SH-SY5Y (cell line): Measurements from ENCODE around the gene SLC8A2.

Experiments used
- GATA2 ChIP-seq: IDR thresholded peaks from 2 replicates; pipeline ENCODE4 v1.6.1; 2011; ENCODE audit warnings: mild to moderate bottlenecking, low read depth, low read length
- GATA3 ChIP-seq: IDR thresholded peaks from 2 replicates; pipeline ENCODE4 v1.6.1; 2011; ENCODE audit warnings: low read depth, mild to moderate bottlenecking, low read length, moderate library complexity

The SLC8A2 gene

DNA sequence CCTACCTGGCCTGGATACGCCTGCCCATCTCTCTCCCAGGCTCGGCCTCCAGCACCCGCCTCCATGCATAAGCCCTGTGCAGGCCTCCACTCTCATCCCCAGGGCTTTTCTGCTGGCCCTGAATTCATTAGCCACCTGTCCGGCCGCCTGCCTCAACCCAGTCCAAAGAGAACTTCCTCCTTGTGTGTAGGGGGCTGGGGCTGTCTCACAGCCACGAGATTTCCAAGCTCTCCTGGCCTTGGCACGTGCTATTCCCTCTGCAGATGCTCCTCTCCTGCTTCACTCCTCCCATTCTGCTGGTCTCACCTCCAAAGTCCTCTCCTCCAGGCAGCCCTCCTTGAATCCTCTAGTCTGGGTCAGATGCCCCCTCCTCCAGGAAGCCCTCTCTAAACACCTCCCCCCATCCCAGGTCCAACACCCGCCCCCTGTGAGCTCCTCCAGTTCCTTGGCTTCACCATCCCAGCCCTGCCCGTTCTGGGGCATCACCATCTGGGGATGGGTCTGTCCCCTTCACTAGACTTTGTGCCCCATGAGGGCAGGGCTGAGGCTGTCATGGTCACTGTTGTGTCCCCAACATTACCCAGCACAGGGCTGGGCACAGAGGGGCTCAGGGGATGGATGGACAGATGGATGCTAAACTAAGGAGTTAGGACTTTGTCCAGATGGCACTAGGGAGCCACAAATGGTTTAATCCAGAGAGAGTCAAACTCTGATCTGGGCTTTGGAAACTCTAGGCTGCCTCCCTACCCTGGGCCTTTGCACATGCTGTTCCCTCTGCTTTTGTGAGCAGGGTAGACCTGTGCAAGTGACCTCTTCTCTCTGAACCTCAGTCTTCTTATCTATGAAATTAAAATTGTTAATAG is 67.1 kb downstream of the SLC8A2 start:
- TF ChIP-seq GATA2 (no peak), GATA3 (no peak)

DNA sequence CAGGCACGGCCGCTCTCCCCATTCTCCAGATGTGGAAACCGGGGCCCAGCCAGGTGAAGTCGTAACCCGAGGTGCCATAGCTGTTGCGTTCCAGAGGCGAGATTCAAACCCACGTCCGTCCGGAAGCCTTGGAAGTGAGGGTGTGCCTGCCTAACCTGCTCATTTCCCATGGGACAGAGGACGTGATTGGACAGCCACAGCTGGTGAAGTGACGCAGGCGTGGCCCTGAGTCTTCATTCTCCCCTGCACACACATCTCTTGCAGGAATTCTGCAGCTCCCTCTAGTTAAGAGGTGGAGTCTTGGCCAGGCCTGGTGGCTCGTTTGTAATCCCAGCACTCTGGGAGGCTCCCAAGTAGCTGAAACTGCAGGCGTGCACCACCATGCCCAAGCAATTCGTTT is 69.2 kb downstream of the SLC8A2 start:
- TF ChIP-seq GATA3 (no peak), GATA2 (no peak)

DNA sequence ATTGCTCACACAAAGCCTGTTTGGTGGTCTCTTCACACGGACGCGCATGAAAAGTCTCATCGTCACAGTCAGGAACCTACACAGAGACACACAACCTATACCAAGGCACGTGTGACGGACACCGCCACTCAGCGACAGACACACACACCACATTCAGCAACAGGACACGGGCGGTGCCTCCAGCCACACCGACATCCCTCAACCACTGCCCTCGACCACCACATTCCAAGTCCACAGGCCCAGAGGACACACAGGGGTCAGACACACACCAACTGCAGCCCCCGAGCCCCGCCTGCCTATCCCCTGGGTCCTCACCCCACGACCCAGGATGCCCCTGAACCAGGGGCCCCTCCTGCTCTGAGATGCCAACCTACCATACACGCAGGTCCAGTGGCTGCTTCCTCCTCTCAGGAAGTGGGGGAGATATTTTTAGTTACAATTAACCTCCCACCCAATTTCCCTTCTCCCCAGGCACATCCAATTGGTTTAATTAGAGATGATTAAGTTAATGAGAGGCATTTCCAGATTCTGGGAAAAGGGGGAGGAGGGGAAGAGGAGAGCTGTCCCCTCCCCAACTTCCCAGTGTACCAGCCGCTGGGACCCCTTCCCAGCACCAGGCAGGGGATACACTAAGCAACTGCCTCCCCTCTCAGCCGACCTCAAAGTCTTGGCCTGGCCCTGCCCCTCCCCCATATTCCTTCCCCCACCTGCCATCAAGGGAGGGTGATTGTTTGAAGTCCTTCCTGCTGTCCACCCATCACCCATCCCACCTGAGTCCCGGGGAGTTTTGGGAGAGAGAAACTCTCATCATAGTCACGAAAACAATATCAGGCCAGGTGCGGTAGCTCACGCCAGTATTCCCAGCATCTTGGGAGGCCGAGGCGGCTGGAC is 72.7 kb downstream of the SLC8A2 start:
- TF ChIP-seq GATA3: no peak
- TF ChIP-seq GATA2: no peak

DNA sequence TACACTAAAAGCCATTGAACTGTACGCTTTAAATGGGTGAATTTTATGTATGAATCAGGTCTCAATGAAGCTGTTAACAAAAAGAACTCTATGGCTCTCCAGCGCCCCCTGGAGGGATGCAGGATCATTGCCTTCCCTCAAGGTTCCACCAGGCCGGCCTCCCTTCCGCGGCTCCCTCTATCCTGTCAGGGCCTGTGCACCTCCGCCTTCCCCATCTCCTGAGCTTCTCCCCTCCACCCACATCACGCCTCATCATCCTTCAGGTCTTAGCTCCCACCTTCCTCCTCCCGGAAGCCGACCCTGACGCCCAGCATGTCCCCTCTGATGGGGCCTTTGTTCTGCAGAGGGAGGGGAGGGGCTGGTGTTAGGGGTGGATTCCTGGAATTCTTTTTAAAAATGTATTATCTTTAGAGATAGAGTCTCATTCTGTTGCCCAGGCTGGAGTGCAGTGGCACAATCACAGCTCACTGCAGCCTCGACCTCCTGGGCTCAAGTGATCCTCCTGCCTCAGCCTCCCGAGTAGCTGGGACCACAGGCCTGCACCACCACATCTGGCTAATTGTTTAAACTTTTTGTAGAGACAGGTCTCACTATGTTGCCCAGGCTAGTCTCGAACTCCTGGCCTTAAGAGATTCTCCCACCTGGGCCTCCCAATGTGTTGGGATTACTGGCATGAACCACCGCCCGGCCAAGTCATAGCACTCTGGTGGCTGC is 80.0 kb downstream of the SLC8A2 start:
- TF ChIP-seq GATA2: no peak
- TF ChIP-seq GATA3: no peak

DNA sequence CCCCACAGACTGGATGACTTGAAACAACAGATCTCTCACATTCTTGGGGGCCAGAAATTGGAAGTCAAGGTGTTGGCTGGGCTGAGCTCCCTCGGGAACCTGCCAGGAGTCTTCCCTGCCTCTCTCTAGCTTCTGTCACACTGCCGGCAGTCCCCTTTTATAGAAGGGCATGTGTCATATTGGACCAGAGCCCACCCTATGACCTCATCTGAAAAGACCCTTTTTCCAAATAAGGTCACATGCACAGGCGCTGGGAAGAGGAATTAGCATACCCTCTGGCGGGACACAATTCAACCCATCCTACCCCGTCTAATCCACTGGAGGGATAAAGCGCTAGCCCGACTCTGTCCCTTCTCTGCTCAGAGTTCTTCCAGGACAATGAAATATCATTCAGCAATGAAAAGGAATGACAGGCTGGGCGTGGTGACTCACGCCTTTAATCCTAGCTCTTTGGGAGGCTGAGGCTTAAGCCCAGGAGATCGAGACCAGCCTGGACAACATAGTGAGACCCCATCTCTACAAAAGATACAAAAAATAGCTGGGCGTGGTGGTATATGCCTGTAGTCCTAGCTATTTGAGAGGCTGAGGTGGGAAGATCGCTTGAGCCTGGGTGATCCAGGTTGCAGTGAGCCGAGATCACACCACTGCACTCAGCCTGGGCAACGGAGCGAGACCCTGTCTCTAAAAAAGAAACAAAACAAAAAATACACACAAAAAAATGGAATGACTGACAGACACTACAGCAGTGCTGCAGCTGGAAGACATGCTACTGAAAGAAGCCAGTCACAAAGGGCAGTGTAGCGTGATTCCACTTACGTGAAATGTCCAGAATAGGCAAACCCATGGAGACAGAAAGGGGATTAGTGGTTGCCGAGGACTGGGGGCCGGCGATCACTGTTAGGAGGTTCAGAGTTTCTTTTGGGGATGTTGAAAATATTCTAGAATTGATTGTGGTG is 80.9 kb downstream of the SLC8A2 start:
- TF ChIP-seq GATA2: no peak
- TF ChIP-seq GATA3: no peak

DNA sequence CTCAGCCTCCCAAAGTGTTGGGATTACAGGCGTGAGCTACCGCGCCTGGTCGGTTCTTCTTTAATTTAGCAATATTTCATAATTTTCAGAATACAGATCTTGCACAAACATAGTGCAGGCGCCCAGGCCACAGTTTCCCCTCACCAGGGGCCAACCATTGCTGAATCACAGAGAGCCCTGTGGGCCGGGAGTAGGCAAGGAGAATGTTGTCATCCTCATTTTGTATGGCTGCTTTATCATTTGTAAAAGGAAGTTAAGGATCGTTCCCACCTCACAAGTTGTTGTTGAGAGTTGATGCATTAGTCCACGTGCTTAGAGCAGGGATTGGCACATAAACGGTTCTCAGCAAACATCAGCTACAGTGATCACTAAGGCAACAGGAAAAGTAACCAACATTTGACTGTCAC is 82.5 kb downstream of the SLC8A2 start:
- TF ChIP-seq GATA3 (no peak), GATA2 (no peak)

DNA sequence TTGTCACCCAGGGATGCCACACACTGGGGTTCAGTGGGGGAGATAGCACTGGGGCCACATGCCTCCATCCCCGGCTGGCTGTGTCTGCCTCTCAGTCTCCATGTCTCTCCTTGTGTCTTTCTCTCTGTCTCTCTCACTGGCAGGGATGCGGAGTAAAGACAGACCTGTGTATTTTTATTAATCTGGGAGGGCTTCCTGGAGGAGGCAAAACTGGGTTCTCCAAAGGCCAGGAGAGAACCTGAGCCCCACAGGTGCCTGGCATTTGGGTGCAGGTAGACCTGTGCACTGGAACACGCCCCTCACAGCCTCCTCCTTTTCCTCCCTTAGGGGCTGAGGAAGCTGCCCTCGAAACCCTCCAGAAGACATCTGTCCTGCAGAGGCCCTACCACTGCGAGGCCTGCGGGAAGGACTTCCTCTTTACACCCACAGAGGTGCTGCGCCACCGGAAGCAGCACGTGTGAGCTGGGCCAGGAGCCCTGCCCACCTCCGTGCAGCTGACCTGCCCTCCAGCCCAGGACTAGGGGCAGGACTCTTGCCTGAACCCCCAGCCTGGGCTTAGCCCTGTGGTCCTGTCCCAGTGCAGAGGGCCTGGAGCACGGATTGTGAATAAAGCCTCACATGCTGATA is 89.9 kb downstream of the SLC8A2 start:
- TF ChIP-seq GATA3: no peak
- TF ChIP-seq GATA2: no peak

DNA sequence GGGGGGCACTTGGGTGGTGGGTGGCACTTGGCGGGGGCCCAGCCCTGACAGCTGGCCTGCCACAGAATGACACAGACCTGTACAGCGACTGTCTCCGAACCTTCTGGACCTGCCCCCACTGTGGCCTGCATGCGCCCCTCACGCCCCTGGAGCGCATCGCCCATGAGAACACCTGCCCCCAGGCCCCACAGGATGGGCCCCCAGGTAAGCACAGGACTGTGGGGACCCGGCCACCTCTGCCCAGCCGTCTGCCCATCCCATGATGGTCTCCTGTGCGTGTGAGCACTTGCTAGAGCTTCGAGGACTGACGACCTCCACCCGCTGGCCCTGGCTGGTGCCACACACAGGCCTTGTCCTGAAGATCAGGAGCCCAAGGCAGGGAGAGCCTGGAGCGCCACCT is 90.6 kb downstream of the SLC8A2 start:
- TF ChIP-seq GATA2: no peak
- no peak for TF ChIP-seq GATA3

DNA sequence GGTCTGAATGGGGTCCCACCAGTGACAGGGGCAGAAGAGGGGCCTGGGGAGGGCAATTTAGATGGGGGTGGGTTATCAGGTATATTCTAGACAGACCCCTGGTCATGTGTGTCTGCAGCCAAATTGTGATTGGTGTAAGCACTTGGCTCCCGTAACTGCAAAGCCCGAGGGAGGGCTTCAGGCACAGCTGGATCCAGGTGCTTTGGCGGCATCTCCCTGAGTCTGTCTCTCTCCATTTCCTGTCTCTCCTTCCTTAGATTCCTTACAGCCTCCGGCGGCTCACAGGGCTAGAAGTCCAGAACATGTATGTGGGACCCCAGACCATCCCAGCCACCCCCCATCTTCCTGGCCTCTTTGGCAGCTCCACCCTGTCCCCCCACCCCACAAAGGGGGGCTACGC is 91.1 kb downstream of the SLC8A2 start:
- TF ChIP-seq GATA3: no peak
- no peak for TF ChIP-seq GATA2

DNA sequence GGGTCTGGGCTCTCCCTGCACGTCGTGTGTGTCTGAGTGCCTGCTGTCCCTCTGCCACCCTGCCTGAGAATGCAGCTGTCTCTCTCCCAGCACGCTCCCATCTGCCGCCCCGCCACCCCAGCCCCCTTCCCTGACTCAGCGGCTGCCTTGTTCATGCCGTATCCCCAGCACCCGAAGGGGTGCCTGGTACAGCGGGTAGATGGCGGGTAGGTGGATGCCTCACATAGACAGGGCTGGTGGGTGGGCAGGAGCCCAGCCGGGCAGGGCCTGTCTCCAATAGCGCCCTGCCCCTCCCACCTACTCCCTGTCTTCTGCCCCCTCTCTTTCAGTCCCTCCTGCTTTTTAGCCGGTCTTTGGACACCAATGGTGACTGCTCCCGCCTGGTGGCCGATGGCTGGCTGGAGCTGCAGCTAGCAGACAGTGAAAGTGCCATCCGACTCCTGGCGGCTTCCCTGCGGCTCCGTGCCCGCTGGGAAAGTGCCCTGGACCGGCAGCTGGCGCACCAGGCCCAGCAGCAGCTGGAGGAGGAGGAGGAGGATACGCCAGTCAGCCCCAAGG is 92.2 kb downstream of the SLC8A2 start:
- TF ChIP-seq GATA2: no peak
- TF ChIP-seq GATA3: no peak

DNA sequence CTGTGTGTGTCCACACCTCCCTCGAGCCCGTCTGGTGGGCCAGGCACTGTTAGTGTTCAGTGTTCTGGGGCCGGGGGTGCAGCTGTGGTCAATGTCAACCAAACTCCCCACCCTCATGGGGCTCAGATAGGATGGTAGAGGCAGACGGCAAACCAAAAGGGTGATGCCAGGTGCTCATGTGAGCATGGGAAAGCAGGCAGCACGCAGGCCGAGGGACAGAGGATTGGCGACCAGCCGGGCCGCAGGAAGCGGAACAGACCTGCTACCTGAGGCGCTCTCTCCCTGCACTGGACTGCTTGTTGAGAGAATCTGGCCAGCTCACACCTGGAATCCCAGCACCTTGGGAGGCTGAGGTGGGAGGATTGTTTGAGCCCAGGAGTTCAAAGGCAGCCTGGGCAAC is 93.4 kb downstream of the SLC8A2 start:
- TF ChIP-seq GATA2 (no peak), GATA3 (no peak)
